22Rv1 (cell line): ENCODE data around the gene PID1.

Experiments
- CTCF ChIP-seq: fragments of 450-650 bp; IDR thresholded peaks from 2 replicates; pipeline ENCODE4 v1.5.1; 2017; ENCODE audit warnings: mild to moderate bottlenecking
- ZFX ChIP-seq: fragments of 450-650 bp; IDR thresholded peaks from 2 replicates; pipeline ENCODE4 v1.6.1; 2017; ENCODE audit warnings: antibody characterized with exemption, borderline replicate concordance

- TF ChIP-seq CTCF (no peak), ZFX (no peak)
Measured at GRCh38 chr2:229101314-229101713, 169.8 kb downstream of the PID1 start.
